ENCODE results near the gene ANKRD60. TPM values are rescaled to one million over a fixed set of nuclear protein-coding genes. Genes with fewer than 3 reads are reported as not detected.

The ANKRD60 gene
- total RNA-seq, 1 donor from 2014 or later = not detected

GRCh38 chr20:58169450-58169849 is 59.0 kb downstream of the ANKRD60 start:
- H3K27me3 ChIP-seq (ENCODE audit: low read depth) = peaks cover 11% of the 10 kb centered on the region
- intact Hi-C loops (cut with micrococcal nuclease) = no loop called here
- no peaks in the 10 kb centered on the region for H3K9me3 ChIP-seq (replicated peaks)
- no peaks in the 10 kb centered on the region for H3K36me3 ChIP-seq
- H3K4me3 ChIP-seq = no peak overlapping the region
- TF ChIP-seq, protein P1, sequence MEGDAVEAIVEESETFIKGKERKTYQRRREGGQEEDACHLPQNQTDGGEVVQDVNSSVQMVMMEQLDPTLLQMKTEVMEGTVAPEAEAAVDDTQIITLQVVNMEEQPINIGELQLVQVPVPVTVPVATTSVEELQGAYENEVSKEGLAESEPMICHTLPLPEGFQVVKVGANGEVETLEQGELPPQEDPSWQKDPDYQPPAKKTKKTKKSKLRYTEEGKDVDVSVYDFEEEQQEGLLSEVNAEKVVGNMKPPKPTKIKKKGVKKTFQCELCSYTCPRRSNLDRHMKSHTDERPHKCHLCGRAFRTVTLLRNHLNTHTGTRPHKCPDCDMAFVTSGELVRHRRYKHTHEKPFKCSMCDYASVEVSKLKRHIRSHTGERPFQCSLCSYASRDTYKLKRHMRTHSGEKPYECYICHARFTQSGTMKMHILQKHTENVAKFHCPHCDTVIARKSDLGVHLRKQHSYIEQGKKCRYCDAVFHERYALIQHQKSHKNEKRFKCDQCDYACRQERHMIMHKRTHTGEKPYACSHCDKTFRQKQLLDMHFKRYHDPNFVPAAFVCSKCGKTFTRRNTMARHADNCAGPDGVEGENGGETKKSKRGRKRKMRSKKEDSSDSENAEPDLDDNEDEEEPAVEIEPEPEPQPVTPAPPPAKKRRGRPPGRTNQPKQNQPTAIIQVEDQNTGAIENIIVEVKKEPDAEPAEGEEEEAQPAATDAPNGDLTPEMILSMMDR (IDR thresholded peaks at IDR 0.05; ENCODE audit: borderline replicate concordance) = no peak
- H3K4me1 ChIP-seq = no peaks in the 10 kb centered on the region
- DNase-seq = no peak
- no peak overlapping the region for H3K27ac ChIP-seq (replicated peaks)

GRCh38 chr20:58168843-58169242 is 59.6 kb downstream of the ANKRD60 start:
- DNase-seq = no peak

GRCh38 chr20:58167759-58168158 is 60.7 kb downstream of the ANKRD60 start:
- Histone ChIP-seq H3K36me3 (no peaks in the 10 kb centered on the region), H3K4me3 (no peak overlapping the region), H3K27ac (replicated peaks) (no peak overlapping the region), H3K4me1 (no peaks in the 10 kb centered on the region), H3K9me3 (replicated peaks) (no peaks in the 10 kb centered on the region), H3K27me3 (ENCODE audit: low read depth) (no peaks in the 10 kb centered on the region)
- no peak for DNase-seq
- intact Hi-C loops (cut with micrococcal nuclease) = no loop called here
- TF ChIP-seq, protein P1 (IDR thresholded peaks at IDR 0.05; ENCODE audit: borderline replicate concordance) = no peak

More at GRCh38 chr20:58168843-58169242, 59.6 kb downstream of the ANKRD60 start:
- H3K27me3 ChIP-seq (ENCODE audit: low read depth) = peaks cover 6% of the 10 kb centered on the region
- no peaks in the 10 kb centered on the region for H3K4me1 ChIP-seq
- TF ChIP-seq, protein P1 (IDR thresholded peaks at IDR 0.05; ENCODE audit: borderline replicate concordance) = no peak
- H3K4me3 ChIP-seq = no peak overlapping the region
- H3K36me3 ChIP-seq = no peaks in the 10 kb centered on the region
- intact Hi-C loops (cut with micrococcal nuclease) = no loop called here
- H3K27ac ChIP-seq (replicated peaks) = no peak overlapping the region
- no peaks in the 10 kb centered on the region for H3K9me3 ChIP-seq (replicated peaks)

Other genes with a start within 250 kb of the ANKRD60 start
- gene RAB22A, start 81.1 kb upstream of the ANKRD60 start, total RNA-seq = 6.6 TPM
- 72.6 TPM for gene VAPB, start 160.6 kb upstream of the ANKRD60 start, total RNA-seq

Measured in left ventricle myocardium inferior (tissue), 1 donor.